HG03196 (cell line): Measurements from ENCODE around the gene ZNF41.

Experiments used
- ATAC-seq: cut with Tn5 transposase; IDR thresholded peaks from one replicate; pipeline ENCODE4 v1.9.1; 2021; ENCODE audit not compliant: unreplicated experiment

Gene ZNF41

GRCh38 chrX:47413179-47413594 is 69.8 kb downstream of the ZNF41 start:
- ATAC-seq: no peak
